ENCODE results near the gene DAGLA. TPM values are rescaled to one million over a fixed set of nuclear protein-coding genes. Genes with fewer than 3 reads are reported as not detected.

Gene DAGLA
- total RNA-seq, 1 donor, result 4.2 TPM

GRCh38 chr11:61777234-61778090 is 97.3 kb downstream of the DAGLA start:
- DNase-seq (ENCODE audit: low read depth), result no peak

GRCh38 chr11:61778357-61778886 is 98.2 kb downstream of the DAGLA start:
- no peak for DNase-seq (ENCODE audit: low read depth)
- H3K4me3 ChIP-seq (ENCODE audit: low read depth, low read length), result no peak overlapping the region

More at GRCh38 chr11:61777234-61778090, 97.3 kb downstream of the DAGLA start:
- no peak overlapping the region for H3K4me3 ChIP-seq (ENCODE audit: low read depth, low read length)
- TF ChIP-seq CTCF (IDR thresholded peaks at IDR 0.05; ENCODE audit: insufficient read depth, low read length), result no peak

DNA sequence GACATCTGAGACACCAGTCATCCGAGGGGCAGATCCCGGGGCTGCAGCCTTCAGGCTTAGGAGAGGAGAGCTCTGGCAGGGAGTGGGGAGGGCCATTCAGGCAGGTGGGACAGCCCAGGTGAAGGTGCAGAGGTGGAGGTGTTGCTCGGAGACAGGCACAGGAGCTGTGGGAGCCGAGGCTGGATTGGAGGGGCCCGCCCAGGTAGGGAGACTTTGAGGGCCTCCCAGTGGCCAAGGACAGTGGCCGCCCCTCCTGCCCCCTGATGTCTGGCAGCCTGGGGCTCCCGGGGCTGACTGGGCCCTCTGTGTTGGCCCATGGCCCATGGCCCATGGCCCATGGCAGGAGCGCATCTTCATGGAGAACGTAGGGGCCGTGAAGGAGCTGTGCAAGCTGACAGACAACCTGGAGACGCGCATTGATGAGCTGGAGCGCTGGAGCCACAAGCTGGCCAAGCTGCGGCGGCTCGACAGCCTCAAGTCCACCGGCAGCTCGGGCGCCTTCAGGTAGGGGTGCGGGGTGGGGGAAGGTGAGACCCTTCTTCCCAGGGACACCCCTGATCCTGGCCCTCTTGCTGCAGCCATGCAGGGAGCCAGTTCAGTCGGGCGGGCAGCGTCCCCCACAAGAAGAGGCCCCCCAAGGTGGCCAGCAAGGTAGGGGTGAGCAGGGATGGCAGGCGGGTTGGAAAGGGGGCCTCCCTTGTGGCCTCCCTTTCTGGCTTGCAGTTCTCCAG is 98.9 kb downstream of the DAGLA start:
- H3K4me3 ChIP-seq (ENCODE audit: low read depth, low read length), result no peak overlapping the region
- no peak for TF ChIP-seq CTCF (IDR thresholded peaks at IDR 0.05; ENCODE audit: insufficient read depth, low read length)
- DNase-seq (ENCODE audit: low read depth), result no peak

More at GRCh38 chr11:61778357-61778886, 98.2 kb downstream of the DAGLA start:
- no peak for TF ChIP-seq CTCF (IDR thresholded peaks at IDR 0.05; ENCODE audit: insufficient read depth, low read length)

DNA sequence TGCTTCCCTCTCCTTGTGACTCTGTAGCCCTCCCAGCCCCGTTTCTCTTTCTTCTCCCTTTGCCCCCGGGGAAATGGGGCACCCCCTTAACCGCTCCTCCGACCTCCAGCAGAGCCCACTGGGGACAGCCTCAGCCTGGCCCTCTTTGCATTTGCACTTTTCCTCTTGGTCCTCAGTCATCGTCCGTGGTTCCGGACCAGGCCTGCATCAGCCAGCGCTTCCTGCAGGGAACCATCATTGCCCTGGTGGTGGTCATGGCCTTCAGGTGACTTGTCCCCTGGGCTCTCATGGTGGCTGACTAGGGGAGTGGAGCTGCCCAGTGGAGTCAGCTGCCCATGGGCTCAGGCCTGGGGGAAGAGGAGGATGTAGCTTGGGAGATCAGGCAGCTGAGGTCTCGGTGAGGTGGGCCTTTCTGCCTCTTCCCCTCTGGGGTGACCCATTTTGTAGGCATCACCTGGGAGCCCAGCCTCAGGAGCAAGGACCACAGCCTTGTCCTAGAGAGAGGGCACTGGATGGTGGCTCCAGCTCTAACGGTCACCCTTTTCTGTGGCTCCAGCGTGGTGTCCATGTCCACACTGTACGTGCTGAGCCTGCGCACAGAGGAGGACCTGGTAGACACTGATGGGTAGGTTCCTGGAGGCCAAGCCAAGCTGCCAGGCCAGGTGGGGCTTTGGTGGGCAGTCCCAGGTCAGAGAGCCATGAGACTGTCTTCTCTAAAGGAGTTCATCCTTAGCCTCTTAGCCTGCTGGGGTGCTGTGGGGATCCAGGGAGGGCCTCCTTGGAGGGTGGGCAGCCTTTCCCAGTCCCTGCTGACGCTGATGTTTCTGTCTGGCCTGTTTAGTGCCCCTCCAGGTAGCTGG is 99.7 kb downstream of the DAGLA start:
- no peak for TF ChIP-seq CTCF (IDR thresholded peaks at IDR 0.05; ENCODE audit: insufficient read depth, low read length)
- no peak for DNase-seq (ENCODE audit: low read depth)
- H3K4me3 ChIP-seq (ENCODE audit: low read depth, low read length), result no peak overlapping the region

GRCh38 chr11:61780581-61781162 is 100.5 kb downstream of the DAGLA start:
- no peak for TF ChIP-seq CTCF (IDR thresholded peaks at IDR 0.05; ENCODE audit: insufficient read depth, low read length)
- no peak overlapping the region for H3K4me3 ChIP-seq (ENCODE audit: low read depth, low read length)
- no peak for DNase-seq (ENCODE audit: low read depth)

DNA sequence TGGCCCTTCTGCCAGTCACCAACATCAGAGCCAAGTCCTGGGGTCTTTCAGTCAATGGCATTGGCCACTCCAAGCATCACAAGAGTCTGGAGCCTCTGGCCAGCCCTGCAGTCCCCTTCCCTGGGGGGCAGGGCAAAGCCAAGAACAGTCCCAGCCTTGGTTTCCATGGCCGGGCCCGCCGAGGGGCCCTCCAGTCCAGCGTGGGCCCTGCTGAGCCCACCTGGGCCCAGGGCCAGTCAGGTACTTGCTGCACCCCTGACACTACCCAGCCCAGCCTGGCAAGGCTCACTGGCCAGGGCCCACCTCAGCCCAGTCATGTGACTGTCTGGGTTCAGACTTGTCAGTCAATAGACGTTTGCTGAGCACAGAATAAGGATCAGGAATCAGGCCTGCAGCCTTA is 101.4 kb downstream of the DAGLA start:
- no peak for TF ChIP-seq CTCF (IDR thresholded peaks at IDR 0.05; ENCODE audit: insufficient read depth, low read length)

More for the DNA sequence above, 101.4 kb downstream of the DAGLA start:
- no peak for DNase-seq (ENCODE audit: low read depth)
- no peak overlapping the region for H3K4me3 ChIP-seq (ENCODE audit: low read depth, low read length)
